ENCODE results near the gene PARD3.

GRCh38 chr10:34728361-34728760 lies 86.7 kb downstream of the PARD3 start:
- no peak for TF ChIP-seq POLR2A (IDR thresholded peaks at IDR 0.05)
- no peak for TF ChIP-seq CTCF (IDR thresholded peaks at IDR 0.05)

Measured in Peyer's patch (tissue), 4 donors.